ENCODE measurements around the gene PBX1.

DNA sequence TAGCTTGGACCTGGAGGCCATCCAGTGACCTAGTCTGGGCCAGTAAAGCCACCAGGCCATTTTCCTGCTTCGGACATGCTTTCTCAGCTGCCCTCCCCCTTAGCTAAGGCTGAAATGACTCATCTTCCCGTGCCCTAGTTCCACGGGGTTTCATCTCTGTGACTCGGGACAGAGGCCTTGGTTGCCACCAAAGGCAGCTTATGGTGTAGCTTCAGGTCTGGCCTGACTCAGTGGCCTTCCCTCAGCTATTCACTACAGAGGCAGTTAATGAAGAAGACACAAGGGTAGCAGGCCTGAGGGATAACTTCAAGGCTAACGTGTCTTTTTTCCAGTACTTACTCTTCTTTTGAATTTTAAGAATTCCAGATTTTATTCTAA is 82.4 kb downstream of the PBX1 start:
- TF ChIP-seq CTCF (IDR thresholded peaks at IDR 0.05) = no peak
- no peak for TF ChIP-seq POLR2A (IDR thresholded peaks at IDR 0.05)
